ENCODE data around the gene POLR3K.

The POLR3K gene

GRCh38 chr16:79151-80054, 26.0 kb upstream of the POLR3K start:
- no peak for DNase-seq (ENCODE audit: extremely low spot score, insufficient read length, low read depth)
- no peak for FAIRE-seq

GRCh38 chr16:78444-79150, 25.2 kb upstream of the POLR3K start:
- DNase-seq (ENCODE audit: extremely low spot score, insufficient read length, low read depth) (no peak), FAIRE-seq (no peak)

- DNase-seq (ENCODE audit: extremely low spot score, insufficient read length, low read depth), result peak; percentile 98
- peak; percentile 77 for FAIRE-seq
Measured at GRCh38 chr16:77807-78443, 24.5 kb upstream of the POLR3K start, which contains the start of gene MPG. Gene MPG, plus strand, starts transcription at chr16:78225. Its CDS starts 85 bp downstream, at chr16:78310.

GRCh38 chr16:77273-77806, 23.9 kb upstream of the POLR3K start:
- DNase-seq (ENCODE audit: extremely low spot score, insufficient read length, low read depth) (no peak), FAIRE-seq (peak; percentile 58)

GRCh38 chr16:76535-77272, 23.3 kb upstream of the POLR3K start:
- no peak for DNase-seq (ENCODE audit: extremely low spot score, insufficient read length, low read depth)
- no peak for FAIRE-seq

- DNase-seq (ENCODE audit: extremely low spot score, insufficient read length, low read depth), result no peak
- FAIRE-seq, result no peak
Measured at GRCh38 chr16:75580-76501, 22.4 kb upstream of the POLR3K start.

- FAIRE-seq, result no peak
Measured at GRCh38 chr16:74747-75334, 21.4 kb upstream of the POLR3K start.

GRCh38 chr16:74051-74746, 20.8 kb upstream of the POLR3K start:
- DNase-seq (ENCODE audit: extremely low spot score, insufficient read length, low read depth) (no peak), FAIRE-seq (no peak)

More at GRCh38 chr16:74747-75334, 21.4 kb upstream of the POLR3K start:
- no peak for DNase-seq (ENCODE audit: extremely low spot score, insufficient read length, low read depth)

GRCh38 chr16:72561-73548, 19.4 kb upstream of the POLR3K start, which contains the start of gene RHBDF1:
Gene RHBDF1, minus strand, starts transcription at chr16:72631. Its CDS starts 7,616 bp downstream, at chr16:65015.
- DNase-seq (ENCODE audit: extremely low spot score, insufficient read length, low read depth), result no peak
- FAIRE-seq, result no peak

- FAIRE-seq (no peak), DNase-seq (ENCODE audit: extremely low spot score, insufficient read length, low read depth) (no peak)
Measured at GRCh38 chr16:71540-72401, 18.4 kb upstream of the POLR3K start.

- FAIRE-seq (no peak), DNase-seq (ENCODE audit: extremely low spot score, insufficient read length, low read depth) (no peak)
Measured at GRCh38 chr16:71210-71539, 17.8 kb upstream of the POLR3K start.

GRCh38 chr16:69181-69580, 15.8 kb upstream of the POLR3K start:
- FAIRE-seq, result no peak
- DNase-seq (ENCODE audit: extremely low spot score, insufficient read length, low read depth), result no peak

- DNase-seq (ENCODE audit: extremely low spot score, insufficient read length, low read depth) (no peak), FAIRE-seq (no peak)
Measured at GRCh38 chr16:67884-68789, 14.7 kb upstream of the POLR3K start.

GRCh38 chr16:67183-67791, 13.9 kb upstream of the POLR3K start:
- FAIRE-seq (no peak), DNase-seq (ENCODE audit: extremely low spot score, insufficient read length, low read depth) (no peak)

Data from GM18507 (cell line).